IPS-NIHi11 (cell line): ENCODE results near the gene MUC15.

Experiments used
- DNase-seq: peaks from one replicate; pipeline ENCODE4 v3.0.0; 2012; ENCODE audit warnings: mixed read lengths, low spot score

The MUC15 gene

GRCh38 chr11:26573896-26574295 lies 1.8 kb upstream of the MUC15 start:
- no peak for DNase-seq

GRCh38 chr11:26572770-26573402 lies 823 bp upstream of the MUC15 start:
- DNase-seq = no peak

GRCh38 chr11:26569646-26570045 lies 2.4 kb downstream of the MUC15 start:
- no peak for DNase-seq

- DNase-seq = no peak
These were observed 13.9 kb downstream of the MUC15 start for GRCh38 chr11:26558190-26558589.

GRCh38 chr11:26557666-26558065 lies 14.4 kb downstream of the MUC15 start:
- DNase-seq = no peak

- DNase-seq = no peak
These were observed 15.5 kb downstream of the MUC15 start for GRCh38 chr11:26556582-26556981.

- no peak for DNase-seq
These were observed 17.6 kb downstream of the MUC15 start for GRCh38 chr11:26554455-26554854.

- DNase-seq = no peak
These were observed 18.9 kb downstream of the MUC15 start for GRCh38 chr11:26553182-26553581.

GRCh38 chr11:26551186-26551801 lies 20.8 kb downstream of the MUC15 start:
- DNase-seq = no peak

- DNase-seq = no peak
These were observed 22.0 kb downstream of the MUC15 start for GRCh38 chr11:26550022-26550421.

- DNase-seq = no peak
These were observed 22.9 kb downstream of the MUC15 start for GRCh38 chr11:26549176-26549575.

GRCh38 chr11:26541870-26542269 lies 30.2 kb downstream of the MUC15 start:
- DNase-seq = no peak

- DNase-seq = no peak
These were observed 32.5 kb downstream of the MUC15 start for GRCh38 chr11:26539517-26539916.

- DNase-seq = no peak
These were observed 34.7 kb downstream of the MUC15 start for GRCh38 chr11:26537341-26537740.

- no peak for DNase-seq
These were observed 44.4 kb downstream of the MUC15 start for GRCh38 chr11:26527685-26528084.

- peak; percentile 40 for DNase-seq
These were observed 49.0 kb downstream of the MUC15 start for GRCh38 chr11:26522912-26523610.

GRCh38 chr11:26519469-26519868 lies 52.6 kb downstream of the MUC15 start:
- DNase-seq = no peak

GRCh38 chr11:26512196-26512595 lies 59.9 kb downstream of the MUC15 start:
- DNase-seq = no peak

GRCh38 chr11:26510756-26511155 lies 61.3 kb downstream of the MUC15 start:
- DNase-seq = no peak

GRCh38 chr11:26510164-26510563 lies 61.9 kb downstream of the MUC15 start:
- DNase-seq = no peak
